Hindlimb muscle (tissue), 1 donor: ENCODE results near the gene MT1M. TPM values are rescaled to one million over a fixed set of nuclear protein-coding genes. Genes with fewer than 3 reads are reported as not detected.
A peak's percentile ranks its signal among the peaks of the same experiment; 100 is the strongest.
"Not testable (repeated sequence)": the region's sequence is repeated elsewhere in the genome, so short reads cannot be mapped to it uniquely, and the experiment has no call there.

Experiments used
- DNase-seq: peaks from one replicate; pipeline ENCODE4 v3.0.0-alpha.2; 2013
- polyA plus RNA-seq: library from polyadenylated mRNA; unstranded; fragments of 120-200 nt; gene quantifications from one replicate; pipeline ENCODE4 v1.2.1, GENCODE V29; 2013; ENCODE audit not compliant: insufficient read length

MT1M gene
- polyA plus RNA-seq, 1 donor: 1.9 TPM

DNA sequence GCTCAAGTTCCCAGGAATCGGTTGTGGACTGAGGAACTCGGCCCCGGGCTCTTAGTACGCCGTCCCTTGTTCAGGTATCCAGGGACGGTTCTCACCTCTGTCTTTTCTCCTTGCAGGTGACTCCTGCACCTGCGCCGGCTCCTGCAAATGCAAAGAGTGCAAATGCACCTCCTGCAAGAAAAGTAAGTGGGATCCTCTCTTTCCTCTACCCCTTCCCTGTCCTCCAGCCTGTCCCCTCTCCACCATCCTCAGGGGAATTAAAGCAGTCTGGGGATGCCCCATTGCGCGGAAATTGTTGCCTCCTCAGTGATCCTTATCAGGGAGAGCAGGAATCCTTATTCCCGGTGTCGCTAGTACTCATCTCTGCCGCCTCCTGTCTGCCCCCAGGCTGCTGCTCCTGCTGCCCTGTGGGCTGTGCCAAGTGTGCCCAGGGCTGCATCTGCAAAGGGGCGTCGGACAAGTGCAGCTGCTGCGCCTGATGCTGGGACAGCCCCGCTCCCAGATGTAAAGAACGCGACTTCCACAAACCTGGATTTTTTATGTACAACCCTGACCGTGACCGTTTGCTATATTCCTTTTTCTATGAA is 23.5 kb upstream of the MT1M start:
- no peak for DNase-seq

- DNase-seq: peak; percentile 77
Observed at GRCh38 chr16:56609463-56609921, 23.0 kb upstream of the MT1M start.

DNA sequence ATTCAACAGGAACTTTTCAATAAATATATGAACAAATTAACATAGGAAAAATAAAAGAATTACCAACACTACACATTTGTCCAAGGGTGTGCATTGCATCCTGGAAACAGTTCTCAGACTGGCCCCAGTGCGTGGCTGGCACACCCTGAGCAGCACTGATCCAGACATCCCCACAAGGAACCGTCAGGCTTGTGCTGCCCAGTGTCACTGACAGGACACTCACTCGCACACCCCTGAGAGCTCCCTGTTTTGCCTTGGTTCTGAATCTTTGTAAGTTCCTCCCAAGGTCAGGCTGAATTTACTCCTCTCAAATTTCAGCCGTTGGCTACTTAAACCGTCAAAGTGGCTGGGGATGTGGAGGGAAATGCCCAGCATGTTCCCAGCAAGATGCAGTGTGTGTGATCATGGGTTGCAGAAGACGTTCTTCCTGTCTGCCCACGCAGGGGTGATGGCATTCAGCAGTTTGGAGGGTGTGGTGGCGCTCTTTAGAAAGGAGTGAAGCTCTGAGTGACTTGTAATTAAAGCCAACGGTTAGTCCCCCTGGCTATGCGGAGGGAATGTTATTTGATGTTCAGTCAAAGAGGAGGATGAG is 22.3 kb upstream of the MT1M start:
- no peak for DNase-seq

DNA sequence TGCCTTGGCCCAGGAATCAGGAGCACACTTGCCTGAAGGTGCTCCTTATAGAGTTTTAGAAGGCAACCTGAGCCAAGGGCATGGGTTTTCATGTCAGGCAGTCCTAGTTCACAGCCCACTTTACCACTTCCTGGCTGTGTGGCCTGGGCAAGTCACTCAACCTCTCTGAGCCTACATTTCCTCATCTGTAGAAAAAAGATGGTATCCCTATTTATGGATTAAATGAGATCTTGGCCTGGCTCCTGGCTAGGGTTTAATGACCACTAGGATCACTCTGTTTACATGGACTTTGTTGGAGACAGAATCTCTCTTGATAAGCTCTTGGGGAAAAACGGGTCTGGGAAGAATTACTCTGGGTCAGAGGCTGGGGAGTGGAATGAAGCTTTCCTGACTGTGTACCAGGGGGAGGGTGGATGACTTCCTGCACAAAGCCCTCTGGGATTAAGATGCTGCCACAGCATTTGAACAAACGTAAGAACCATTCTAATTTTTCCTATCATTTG is 21.8 kb upstream of the MT1M start:
- no peak for DNase-seq

GRCh38 chr16:56611281-56611833 is 21.1 kb upstream of the MT1M start:
- no peak for DNase-seq

DNA sequence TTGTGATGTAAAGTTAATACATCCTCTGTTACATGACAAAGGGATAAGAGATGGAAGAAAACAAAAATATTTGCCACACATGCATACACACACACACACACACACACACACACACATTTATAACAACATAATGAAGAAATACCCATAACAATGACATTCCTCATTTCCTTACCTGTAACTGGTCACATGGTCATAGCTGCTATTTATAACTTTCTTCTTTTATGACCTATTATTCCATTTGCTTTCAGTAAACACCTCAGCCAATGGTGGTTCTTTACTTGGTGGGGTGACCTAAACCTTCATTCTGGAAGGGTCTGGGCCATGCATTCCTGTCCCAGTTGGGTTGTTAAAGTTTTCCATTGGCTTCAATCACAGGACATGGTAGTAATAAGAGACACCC is 18.8 kb upstream of the MT1M start:
- DNase-seq: no peak

- DNase-seq: no peak
Observed at GRCh38 chr16:56614549-56614991, 17.9 kb upstream of the MT1M start.

- DNase-seq: no peak
Observed at GRCh38 chr16:56615353-56615752, 17.1 kb upstream of the MT1M start.

DNA sequence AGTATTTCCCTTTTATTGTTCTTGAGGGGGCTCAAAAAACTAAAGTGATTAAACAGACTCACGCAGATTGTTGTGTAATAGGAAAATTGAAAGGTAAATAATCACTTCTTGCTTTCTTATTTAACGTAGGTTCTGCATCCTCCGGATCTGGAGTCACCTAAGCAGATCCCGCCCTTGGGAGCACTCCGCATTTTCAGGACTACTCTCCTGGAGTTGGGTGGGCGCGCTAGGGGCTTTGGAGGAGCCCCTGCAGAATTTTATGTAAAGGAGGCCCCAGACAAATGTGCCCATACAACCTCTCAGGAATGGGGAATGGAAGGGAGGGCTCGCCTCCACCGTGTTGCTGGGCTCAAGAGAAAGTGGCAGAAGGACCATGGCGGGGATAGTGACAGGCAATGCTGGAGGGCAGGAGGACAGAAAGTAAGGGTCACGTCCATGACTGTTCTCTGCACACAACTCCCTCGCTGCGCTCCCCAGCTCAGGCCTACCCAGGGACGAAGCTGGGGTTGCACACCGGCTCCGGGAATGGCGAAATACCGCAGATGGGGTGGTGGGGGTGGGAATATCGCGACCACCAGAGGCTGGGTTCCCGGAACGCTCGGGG is 15.7 kb upstream of the MT1M start:
- DNase-seq: no peak

GRCh38 chr16:56617212-56618085 is 15.0 kb upstream of the MT1M start:
- peak; percentile 69 for DNase-seq

- no peak for DNase-seq
Observed at GRCh38 chr16:56618138-56618537, 14.3 kb upstream of the MT1M start.

DNA sequence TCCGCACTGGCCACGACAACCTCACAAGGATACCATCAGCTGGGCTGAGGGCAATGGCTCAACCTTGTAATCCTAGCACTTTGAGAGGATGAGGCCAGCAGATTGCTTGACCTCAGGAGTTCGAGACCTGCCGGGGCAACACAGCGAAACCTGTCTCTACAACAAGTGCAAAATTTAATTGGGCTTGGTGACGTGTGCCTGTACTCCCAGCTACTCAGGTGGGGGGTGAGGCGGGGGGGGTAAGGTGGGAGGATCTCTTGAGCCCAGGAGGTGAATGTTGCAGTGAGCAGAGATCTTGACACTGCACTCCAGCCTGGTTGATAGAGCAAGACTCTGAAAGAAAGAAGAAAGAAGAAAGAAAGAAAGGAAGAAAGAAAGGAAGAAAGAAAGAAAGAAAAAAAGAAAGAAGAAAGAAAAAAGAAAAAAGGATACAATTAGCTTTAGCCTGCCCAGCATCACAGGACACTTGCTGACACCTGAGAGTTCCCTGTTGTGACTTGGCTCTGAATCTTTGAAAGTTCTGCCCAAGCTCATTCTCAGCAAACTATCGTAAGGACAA is 12.0 kb upstream of the MT1M start:
- DNase-seq: no peak

- DNase-seq: not testable (repeated sequence)
Observed at GRCh38 chr16:56621665-56622445, 10.6 kb upstream of the MT1M start.

- DNase-seq: not testable (repeated sequence)
Observed at GRCh38 chr16:56623184-56623583, 9.3 kb upstream of the MT1M start.

DNA sequence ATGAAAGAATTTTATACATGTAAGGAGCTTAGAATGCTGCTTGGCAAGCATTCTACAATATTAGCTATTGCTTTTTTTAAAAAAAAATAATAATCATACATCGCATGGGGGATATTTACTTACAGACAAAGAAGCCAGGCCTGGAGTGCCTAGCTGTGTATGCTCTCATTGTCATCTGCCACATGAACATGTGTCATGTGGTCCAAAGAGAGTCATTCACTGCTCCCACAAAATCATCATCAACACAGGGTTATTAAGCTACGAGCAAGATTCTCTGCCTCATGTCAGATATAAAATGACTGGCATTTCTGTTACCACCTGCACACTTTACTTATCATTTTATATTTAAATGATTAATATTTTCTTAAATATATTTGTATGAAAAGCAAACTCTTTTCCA is 8.8 kb upstream of the MT1M start:
- DNase-seq: no peak

GRCh38 chr16:56625140-56625942 is 7.1 kb upstream of the MT1M start, which contains the start of gene MT1E:
Gene MT1E (plus strand): TSS chr16:56625781. CDS start chr16:56625852, 71 bp downstream.
- DNase-seq: peak; percentile 72

DNA sequence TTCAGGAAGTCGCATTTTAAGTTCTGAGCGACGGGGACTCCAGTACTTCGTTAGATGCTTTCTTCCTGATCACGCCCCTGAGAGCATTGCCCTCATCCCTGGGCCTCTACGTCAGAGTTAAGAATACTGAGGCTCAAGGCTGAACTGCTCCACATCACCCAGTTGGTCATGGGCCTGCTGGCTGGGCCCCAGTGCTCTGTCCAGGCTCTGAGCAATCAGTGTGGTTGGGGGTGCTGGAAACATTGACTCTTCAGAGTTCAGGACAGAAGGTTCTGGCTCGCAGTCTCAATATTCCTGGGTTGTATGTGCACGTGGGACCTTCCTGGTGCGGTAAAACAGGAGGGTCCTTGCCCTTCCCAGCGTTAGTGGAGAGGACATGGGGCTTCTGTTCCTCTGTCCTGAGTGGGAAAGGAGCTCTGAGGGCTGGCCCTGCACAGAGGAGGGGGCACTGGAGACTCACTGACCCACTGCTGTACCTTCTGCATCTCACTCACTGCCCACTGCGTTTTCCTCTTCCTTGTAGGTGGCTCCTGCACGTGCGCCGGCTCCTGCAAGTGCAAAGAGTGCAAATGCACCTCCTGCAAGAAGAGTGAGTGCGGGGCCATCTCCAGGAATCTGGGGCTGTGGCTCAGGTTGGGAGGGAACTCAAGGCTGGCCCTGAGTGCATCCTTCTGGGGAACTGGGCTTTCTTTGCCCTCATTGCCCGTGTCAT is 6.4 kb upstream of the MT1M start:
- DNase-seq: peak; percentile 55

- no peak for DNase-seq
Observed at GRCh38 chr16:56626685-56627084, 5.8 kb upstream of the MT1M start.

- no peak for DNase-seq
Observed at GRCh38 chr16:56628486-56629350, 3.7 kb upstream of the MT1M start.
